AG04450 (cell line): Measurements from ENCODE around the gene ANKS1B. TPM values are rescaled to one million over a fixed set of nuclear protein-coding genes. Genes with fewer than 3 reads are reported as not detected.

Experiments used
- CTCF ChIA-PET: fragments of 300-600, 350-600 bp; formaldehyde crosslinking; extraction: SDS; loops from one replicate; lab custom pipeline; 2022; ENCODE audit warnings: antibody characterized with exemption, inconsistent platforms; lab: Charles Lee
- POLR2A ChIA-PET: fragments of 350-600 bp; formaldehyde crosslinking; extraction: SDS; loops from one replicate; lab custom pipeline; 2021; ENCODE audit warnings: antibody characterized with exemption, inconsistent platforms; lab: Yijun Ruan, JAX
- DNase-seq: peaks from one replicate; pipeline ENCODE4 v3.0.0-alpha.2; 2011; ENCODE audit warnings: low read depth, low spot score
- H3K27ac ChIP-seq: one replicate; pipeline ENCODE4 v1.5.1; 2012; ENCODE audit warnings: low read depth, low read length, control low read depth
- H3K27me3 ChIP-seq: one replicate; pipeline ENCODE4 v1.6.0; 2012; ENCODE audit warnings: low read length; ENCODE audit not compliant: control insufficient read depth, insufficient read depth
- H3K4me3 ChIP-seq: 2 replicates; pipeline ENCODE4 v1.5.1; 2011; ENCODE audit warnings: mild to moderate bottlenecking, low read depth, low read length, control low read depth
- H3K9me3 ChIP-seq: 2 replicates; pipeline ENCODE4 v1.5.1; 2012; ENCODE audit warnings: low read length; ENCODE audit not compliant: control insufficient read depth, insufficient read depth
- polyA plus RNA-seq: library from polyadenylated mRNA; depleted of rRNA; stranded (reverse); fragments of >200 nt; gene quantifications from 2 replicates; pipeline ENCODE4 v1.2.3, GENCODE V29; 2011
- TF ChIP-seq, protein P1 (sequence below): IDR thresholded peaks from 2 replicates; pipeline ENCODE4 v1.5.1; 2011; ENCODE audit warnings: low read depth, low read length, control low read depth, inconsistent platforms

ANKS1B gene
- polyA plus RNA-seq, 1 experiment = 0.22 TPM

DNA sequence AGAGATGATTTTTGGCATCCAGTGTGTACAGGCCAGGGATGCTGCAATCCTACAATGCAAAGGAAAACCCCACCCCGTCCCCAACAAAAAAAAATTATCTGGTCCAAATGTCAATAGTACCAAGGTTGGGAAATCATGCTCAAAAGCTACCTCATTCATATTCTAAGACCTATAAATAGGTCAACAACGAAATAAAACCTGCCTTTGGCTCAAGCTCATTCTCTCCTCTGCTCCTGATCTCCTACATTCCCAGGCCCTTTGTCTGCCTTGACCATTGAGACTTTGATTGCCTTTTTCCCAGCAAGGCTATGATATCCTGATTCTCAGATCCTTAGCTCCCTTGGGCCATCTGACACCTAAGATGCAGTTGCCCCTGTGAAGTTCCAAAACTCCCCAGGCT lies 30.0 kb downstream of the ANKS1B start:
- Histone ChIP-seq H3K27me3 (no peaks in the 10 kb centered on the region), H3K9me3 (no peaks in the 10 kb centered on the region), H3K4me3 (no peak overlapping the region), H3K27ac (no peak overlapping the region)
- CTCF ChIA-PET = interaction anchor here (0.7 kb wide), 1 partner anchor 109 kb away, joined by 8 read pairs; no protein-coding TSS in a partner anchor
- TF ChIP-seq, protein P1, sequence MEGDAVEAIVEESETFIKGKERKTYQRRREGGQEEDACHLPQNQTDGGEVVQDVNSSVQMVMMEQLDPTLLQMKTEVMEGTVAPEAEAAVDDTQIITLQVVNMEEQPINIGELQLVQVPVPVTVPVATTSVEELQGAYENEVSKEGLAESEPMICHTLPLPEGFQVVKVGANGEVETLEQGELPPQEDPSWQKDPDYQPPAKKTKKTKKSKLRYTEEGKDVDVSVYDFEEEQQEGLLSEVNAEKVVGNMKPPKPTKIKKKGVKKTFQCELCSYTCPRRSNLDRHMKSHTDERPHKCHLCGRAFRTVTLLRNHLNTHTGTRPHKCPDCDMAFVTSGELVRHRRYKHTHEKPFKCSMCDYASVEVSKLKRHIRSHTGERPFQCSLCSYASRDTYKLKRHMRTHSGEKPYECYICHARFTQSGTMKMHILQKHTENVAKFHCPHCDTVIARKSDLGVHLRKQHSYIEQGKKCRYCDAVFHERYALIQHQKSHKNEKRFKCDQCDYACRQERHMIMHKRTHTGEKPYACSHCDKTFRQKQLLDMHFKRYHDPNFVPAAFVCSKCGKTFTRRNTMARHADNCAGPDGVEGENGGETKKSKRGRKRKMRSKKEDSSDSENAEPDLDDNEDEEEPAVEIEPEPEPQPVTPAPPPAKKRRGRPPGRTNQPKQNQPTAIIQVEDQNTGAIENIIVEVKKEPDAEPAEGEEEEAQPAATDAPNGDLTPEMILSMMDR = no peak
- POLR2A ChIA-PET = no interaction called here
- DNase-seq = no peak

GRCh38 chr12:99948370-99948769 lies 36.4 kb downstream of the ANKS1B start:
- Histone ChIP-seq H3K27me3 (no peaks in the 10 kb centered on the region), H3K27ac (no peak overlapping the region), H3K4me3 (no peak overlapping the region), H3K9me3 (no peaks in the 10 kb centered on the region)
- CTCF ChIA-PET = no interaction called here
- TF ChIP-seq, protein P1 = no peak
- POLR2A ChIA-PET = no interaction called here
- no peak for DNase-seq

DNA sequence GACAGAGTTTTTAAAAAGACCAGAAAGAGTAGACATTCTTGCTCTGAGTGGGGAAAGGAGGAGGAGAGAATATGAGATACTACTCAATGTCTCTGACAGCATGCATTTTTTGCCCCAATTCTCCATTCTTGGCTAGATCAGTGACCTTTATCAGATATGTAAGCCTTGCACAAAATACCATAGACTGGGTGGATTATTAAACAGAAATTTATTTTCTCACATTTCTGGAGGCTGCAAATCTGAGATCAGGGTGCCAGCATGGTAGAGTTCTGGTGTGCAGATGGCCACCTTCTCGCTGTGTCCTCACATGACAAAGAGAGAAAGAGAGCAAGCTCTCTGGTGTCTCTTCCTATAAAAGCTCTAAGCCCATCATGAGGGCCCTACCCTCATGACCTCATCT lies 38.6 kb downstream of the ANKS1B start:
- ChIA-PET POLR2A (no interaction called here), CTCF (no interaction called here)
- Histone ChIP-seq H3K9me3 (no peaks in the 10 kb centered on the region), H3K4me3 (no peak overlapping the region), H3K27ac (no peak overlapping the region), H3K27me3 (no peaks in the 10 kb centered on the region)
- DNase-seq = no peak
- TF ChIP-seq, protein P1 = no peak

DNA sequence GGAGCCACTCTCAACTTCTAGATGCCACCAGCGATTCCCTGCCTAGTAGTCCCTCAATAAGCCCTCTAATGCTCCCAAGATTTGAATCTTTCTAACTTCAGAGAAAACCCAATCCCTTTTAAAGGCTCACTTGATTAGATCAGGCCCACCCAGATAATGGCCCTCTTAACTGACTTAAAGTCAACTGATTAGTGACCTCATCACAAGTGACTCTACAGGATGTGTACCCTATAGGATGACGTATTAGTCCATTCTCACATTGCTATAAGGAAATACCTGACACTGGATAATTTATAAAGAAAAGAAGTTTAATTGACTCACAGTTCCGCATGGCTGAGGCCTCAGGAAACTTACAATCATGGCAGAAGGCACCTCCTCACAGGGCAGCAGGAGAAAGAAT lies 49.1 kb downstream of the ANKS1B start:
- ChIA-PET CTCF (no interaction called here), POLR2A (no interaction called here)
- no peaks in the 10 kb centered on the region for H3K27me3 ChIP-seq

GRCh38 chr12:99926511-99927169 lies 58.1 kb downstream of the ANKS1B start:
- no peak for DNase-seq
- CTCF ChIA-PET = no interaction called here
- H3K9me3 ChIP-seq = no peaks in the 10 kb centered on the region
- no peak overlapping the region for H3K27ac ChIP-seq
- POLR2A ChIA-PET = no interaction called here
- no peak overlapping the region for H3K4me3 ChIP-seq
- TF ChIP-seq, protein P1 = no peak
- no peaks in the 10 kb centered on the region for H3K27me3 ChIP-seq

More for the DNA sequence above, 49.1 kb downstream of the ANKS1B start:
- Histone ChIP-seq H3K4me3 (no peak overlapping the region), H3K9me3 (no peaks in the 10 kb centered on the region), H3K27ac (no peak overlapping the region)
- DNase-seq = no peak
- TF ChIP-seq, protein P1 = no peak
